HFFc6 (cell line): ENCODE data around the gene GREB1. TPM values are rescaled to one million over a fixed set of nuclear protein-coding genes. Genes with fewer than 3 reads are reported as not detected.

ENCODE experiments used
- DNase-seq: peaks from one replicate; pipeline ENCODE4 v3.0.0-alpha.2; 2018
- H3K27ac Mint-ChIP-seq: 2 replicates; pipeline ENCODE4 v1.8.0; 2020; ENCODE audit warnings: mild to moderate bottlenecking, mixed read lengths
- H3K27me3 Mint-ChIP-seq: 2 replicates; pipeline ENCODE4 v1.8.0; 2021; ENCODE audit warnings: mild to moderate bottlenecking, moderate library complexity, mixed read lengths; ENCODE audit not compliant: insufficient read depth
- H3K36me3 Mint-ChIP-seq: 2 replicates; pipeline ENCODE4 v1.8.0; 2021; ENCODE audit warnings: low read depth, mixed read lengths
- H3K4me1 Mint-ChIP-seq: 2 replicates; pipeline ENCODE4 v1.8.0; 2020; ENCODE audit warnings: low read depth, mixed read lengths
- H3K4me3 Mint-ChIP-seq: 2 replicates; pipeline ENCODE4 v1.8.0; 2020; ENCODE audit warnings: mild to moderate bottlenecking, moderate library complexity, mixed read lengths
- H3K9me3 Mint-ChIP-seq: 2 replicates; pipeline ENCODE4 v1.8.0; 2020; ENCODE audit warnings: mild to moderate bottlenecking, mixed read lengths
- total RNA-seq, 6 experiments: library from RNA; stranded (reverse); fragmentation: NEBNext Ultra II Directional; extraction: Animal tissue kit (Norgen Biotek cat#: 25700); gene quantifications; 2 replicates in 1 of 6; 3 replicates in 5 of 6; pipeline ENCODE4 v1.2.3, GENCODE V29; 2021
- TF ChIP-seq, protein P1 (sequence below): fragments of 200-600 bp; sonication (generic); IDR thresholded peaks from 2 replicates; pipeline ENCODE4 v1.5.0; 2021; ENCODE audit warnings: antibody characterized with exemption, mild to moderate bottlenecking

The GREB1 gene
- total RNA-seq, 6 experiments from 2014 or later, result 0.07 to 0.11 (median 0.09) TPM; not detected in 3

DNA sequence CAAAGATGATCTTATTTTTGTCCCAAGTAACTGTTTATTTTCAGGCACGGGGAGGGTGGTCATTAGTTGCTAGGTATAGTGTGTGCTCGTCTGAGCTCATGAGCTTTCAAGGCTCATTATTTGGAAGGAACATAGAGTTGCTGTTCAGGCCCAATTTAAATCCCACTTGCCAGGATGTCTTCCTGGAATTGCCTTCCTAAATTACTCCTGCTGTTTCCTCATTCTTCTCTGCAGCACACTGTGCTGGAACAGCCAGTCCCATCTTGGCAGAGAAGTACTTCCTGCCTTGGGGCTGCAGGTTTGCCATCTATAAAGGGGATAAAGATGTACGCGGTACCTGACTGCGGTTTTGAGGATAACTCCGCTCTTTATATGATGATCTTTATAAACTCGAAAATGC, 37.3 kb downstream of the GREB1 start:
- no peaks in the 10 kb centered on the region for H3K36me3 Mint-ChIP-seq
- no peak overlapping the region for H3K27ac Mint-ChIP-seq
- no peak for DNase-seq
- H3K27me3 Mint-ChIP-seq, result peaks cover 47% of the 10 kb centered on the region
- TF ChIP-seq, protein P1, sequence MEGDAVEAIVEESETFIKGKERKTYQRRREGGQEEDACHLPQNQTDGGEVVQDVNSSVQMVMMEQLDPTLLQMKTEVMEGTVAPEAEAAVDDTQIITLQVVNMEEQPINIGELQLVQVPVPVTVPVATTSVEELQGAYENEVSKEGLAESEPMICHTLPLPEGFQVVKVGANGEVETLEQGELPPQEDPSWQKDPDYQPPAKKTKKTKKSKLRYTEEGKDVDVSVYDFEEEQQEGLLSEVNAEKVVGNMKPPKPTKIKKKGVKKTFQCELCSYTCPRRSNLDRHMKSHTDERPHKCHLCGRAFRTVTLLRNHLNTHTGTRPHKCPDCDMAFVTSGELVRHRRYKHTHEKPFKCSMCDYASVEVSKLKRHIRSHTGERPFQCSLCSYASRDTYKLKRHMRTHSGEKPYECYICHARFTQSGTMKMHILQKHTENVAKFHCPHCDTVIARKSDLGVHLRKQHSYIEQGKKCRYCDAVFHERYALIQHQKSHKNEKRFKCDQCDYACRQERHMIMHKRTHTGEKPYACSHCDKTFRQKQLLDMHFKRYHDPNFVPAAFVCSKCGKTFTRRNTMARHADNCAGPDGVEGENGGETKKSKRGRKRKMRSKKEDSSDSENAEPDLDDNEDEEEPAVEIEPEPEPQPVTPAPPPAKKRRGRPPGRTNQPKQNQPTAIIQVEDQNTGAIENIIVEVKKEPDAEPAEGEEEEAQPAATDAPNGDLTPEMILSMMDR, result no peak
- H3K9me3 Mint-ChIP-seq, result no peaks in the 10 kb centered on the region
- no peak overlapping the region for H3K4me3 Mint-ChIP-seq
- H3K4me1 Mint-ChIP-seq, result peaks cover 17% of the 10 kb centered on the region

DNA sequence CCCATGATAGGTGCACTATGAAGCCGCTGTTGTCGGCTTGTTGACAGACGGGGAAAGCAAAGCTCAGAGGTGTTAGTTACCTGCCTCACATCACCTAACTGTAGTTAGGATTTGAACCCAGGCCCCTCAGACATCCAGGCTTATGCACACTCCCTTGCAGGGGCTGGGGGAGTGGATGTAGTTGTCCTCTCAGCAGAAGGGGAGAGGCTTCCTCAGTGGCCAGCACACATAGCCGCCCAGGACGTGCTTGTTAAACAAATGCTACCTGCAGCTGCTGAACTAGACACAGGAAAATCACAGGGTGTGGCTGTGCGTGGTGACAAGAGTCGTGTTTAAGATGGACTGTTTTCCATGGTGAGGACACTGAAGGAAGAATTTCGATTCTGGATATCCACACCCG, 39.2 kb downstream of the GREB1 start:
- Mint-ChIP-seq H3K27ac (no peak overlapping the region), H3K4me1 (peaks cover 17% of the 10 kb centered on the region), H3K9me3 (no peaks in the 10 kb centered on the region), H3K36me3 (no peaks in the 10 kb centered on the region), H3K4me3 (no peak overlapping the region; the same call in 1 of the 2 replicates), H3K27me3 (peaks cover 41% of the 10 kb centered on the region)
- DNase-seq, result no peak
- TF ChIP-seq, protein P1, result no peak

DNA sequence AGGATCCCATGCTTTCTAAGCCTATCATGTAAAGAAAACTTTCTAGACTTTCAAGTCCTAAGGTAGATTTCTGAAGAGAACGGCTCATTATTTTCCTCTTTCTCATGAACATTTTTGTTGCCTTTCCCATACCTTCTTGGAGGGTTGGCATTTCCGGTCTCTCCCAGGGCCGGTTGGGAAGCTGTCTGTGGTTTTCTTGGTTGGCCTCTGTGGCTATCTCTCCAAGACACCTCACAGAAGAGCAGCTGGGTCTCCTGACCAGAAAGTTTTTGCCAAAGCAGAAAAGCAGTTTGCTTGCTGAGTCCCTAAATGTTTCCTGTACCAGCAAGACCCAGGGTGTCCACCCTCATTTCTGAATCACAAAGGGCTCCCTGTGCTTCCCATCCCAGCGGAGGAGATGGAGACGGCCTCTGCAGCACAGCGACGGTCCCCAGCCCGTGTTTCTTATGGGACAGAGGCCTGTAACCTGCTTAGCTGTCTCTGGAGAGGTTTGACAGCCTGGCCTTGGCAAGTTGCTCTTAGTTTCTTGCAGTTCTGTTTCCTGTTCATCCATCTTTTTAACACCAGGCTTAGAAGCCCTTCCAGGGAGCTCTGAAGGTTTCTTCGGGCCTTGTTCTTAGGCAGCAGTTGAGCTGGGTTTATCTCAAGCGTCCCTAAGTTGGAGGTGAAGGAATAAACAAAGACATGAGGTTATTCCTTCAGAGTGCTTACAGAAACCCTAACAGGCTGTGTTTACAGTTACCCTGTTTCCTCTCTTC, 39.8 kb downstream of the GREB1 start:
- H3K27me3 Mint-ChIP-seq, result peaks cover 37% of the 10 kb centered on the region
- H3K36me3 Mint-ChIP-seq, result no peaks in the 10 kb centered on the region
- H3K4me3 Mint-ChIP-seq, result no peak overlapping the region
- H3K4me1 Mint-ChIP-seq, result peaks cover 17% of the 10 kb centered on the region
- H3K9me3 Mint-ChIP-seq, result no peaks in the 10 kb centered on the region
- TF ChIP-seq, protein P1, result no peak
- H3K27ac Mint-ChIP-seq, result no peak overlapping the region
- peak; percentile 51 for DNase-seq

DNA sequence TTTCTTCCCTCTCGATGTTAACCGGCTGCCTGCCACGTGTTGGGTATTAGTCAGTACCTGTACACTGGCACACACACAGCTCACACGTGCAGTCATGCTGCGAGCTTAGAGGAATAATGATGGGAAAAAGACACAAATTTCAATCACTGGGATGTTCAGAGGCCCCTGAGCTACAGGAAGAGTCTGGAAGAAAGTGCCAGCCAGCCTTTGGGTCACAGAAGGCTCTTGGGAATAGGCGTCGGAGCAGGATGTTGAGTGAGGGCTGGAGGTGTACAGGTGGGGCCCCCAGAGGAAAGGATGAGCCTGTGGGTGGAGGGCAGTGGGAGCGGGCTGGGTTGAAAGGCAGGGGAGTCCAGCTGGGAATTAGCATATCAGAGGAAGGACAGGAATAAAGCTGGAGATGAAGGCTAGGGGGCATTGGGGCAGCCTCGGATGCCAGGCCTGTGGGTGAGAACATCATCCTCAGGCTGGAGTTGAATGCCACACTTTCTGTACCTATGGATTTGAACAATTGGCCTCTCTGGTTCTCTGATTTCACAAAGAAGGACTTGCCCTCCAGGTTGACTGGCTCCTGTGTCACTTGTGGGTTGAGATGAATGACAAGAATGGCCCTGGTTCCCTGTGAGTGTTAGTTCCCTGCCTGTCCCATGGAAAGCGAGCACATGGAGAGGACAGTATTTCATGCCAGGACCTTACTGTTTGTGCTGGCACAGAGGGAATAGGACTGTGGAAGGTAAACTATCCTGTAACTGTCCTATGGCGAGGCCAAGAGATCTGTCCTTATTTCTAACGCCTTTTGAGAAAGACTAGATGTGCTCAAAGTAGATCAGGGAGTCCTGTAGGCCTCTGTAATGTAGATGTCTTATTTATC, 40.6 kb downstream of the GREB1 start:
- no peak overlapping the region for H3K27ac Mint-ChIP-seq
- no peaks in the 10 kb centered on the region for H3K36me3 Mint-ChIP-seq
- peaks cover 31% of the 10 kb centered on the region for H3K27me3 Mint-ChIP-seq
- H3K4me3 Mint-ChIP-seq, result no peak overlapping the region
- no peak for DNase-seq
- TF ChIP-seq, protein P1, result no peak
- no peaks in the 10 kb centered on the region for H3K9me3 Mint-ChIP-seq
- H3K4me1 Mint-ChIP-seq, result peaks cover 17% of the 10 kb centered on the region

DNA sequence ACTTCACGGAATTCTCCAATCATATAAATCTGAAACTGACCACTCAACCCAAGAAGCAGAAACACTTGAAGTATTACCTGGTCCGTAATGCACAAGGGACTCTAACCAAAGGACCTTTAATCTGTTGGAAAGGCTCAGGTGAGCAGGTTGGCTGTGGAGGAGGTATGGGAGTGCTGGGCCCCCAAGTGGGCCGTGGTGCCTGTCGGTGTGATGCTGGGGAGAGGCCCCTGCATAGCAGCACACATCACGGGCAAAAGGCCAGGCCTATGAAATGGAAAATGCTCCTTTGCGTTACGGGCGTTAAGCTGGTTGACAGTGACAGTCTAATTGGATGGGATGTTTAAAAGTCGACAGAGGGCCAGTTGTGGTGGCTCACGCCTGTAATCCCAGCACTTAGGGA, 42.6 kb downstream of the GREB1 start:
- Mint-ChIP-seq H3K4me3 (no peak overlapping the region), H3K4me1 (peaks cover 17% of the 10 kb centered on the region), H3K9me3 (no peaks in the 10 kb centered on the region), H3K27me3 (peaks cover 31% of the 10 kb centered on the region), H3K36me3 (no peaks in the 10 kb centered on the region), H3K27ac (no peak overlapping the region)
- TF ChIP-seq, protein P1, result no peak
- DNase-seq, result no peak
